Measurements from ENCODE around the gene NGFR.
"Not testable (repeated sequence)": the region's sequence is repeated elsewhere in the genome, so short reads cannot be mapped to it uniquely, and the experiment has no call there.

The NGFR gene

GRCh38 chr17:49496867-49497147 lies 1.7 kb downstream of the NGFR start:
- no peak overlapping the region for H3K4me3 ChIP-seq (ENCODE audit: low read depth, low read length)
- no peak for TF ChIP-seq CTCF (IDR thresholded peaks at IDR 0.05; ENCODE audit: borderline replicate concordance, insufficient read depth, low read depth, low read length)

- no peak for TF ChIP-seq CTCF (IDR thresholded peaks at IDR 0.05; ENCODE audit: borderline replicate concordance, insufficient read depth, low read depth, low read length)
- no peak overlapping the region for H3K4me3 ChIP-seq (ENCODE audit: low read depth, low read length)
Observed at GRCh38 chr17:49497148-49498028, 2.3 kb downstream of the NGFR start.

- H3K4me3 ChIP-seq (ENCODE audit: low read depth, low read length): no peak overlapping the region
- no peak for TF ChIP-seq CTCF (IDR thresholded peaks at IDR 0.05; ENCODE audit: borderline replicate concordance, insufficient read depth, low read depth, low read length)
Observed at GRCh38 chr17:49498029-49498615, 3.0 kb downstream of the NGFR start.

GRCh38 chr17:49501496-49501895 lies 6.4 kb downstream of the NGFR start:
- TF ChIP-seq CTCF (IDR thresholded peaks at IDR 0.05; ENCODE audit: borderline replicate concordance, insufficient read depth, low read depth, low read length): no peak
- H3K4me3 ChIP-seq (ENCODE audit: low read depth, low read length): no peak overlapping the region

GRCh38 chr17:49502254-49502653 lies 7.2 kb downstream of the NGFR start:
- H3K4me3 ChIP-seq (ENCODE audit: low read depth, low read length): no peak overlapping the region
- TF ChIP-seq CTCF (IDR thresholded peaks at IDR 0.05; ENCODE audit: borderline replicate concordance, insufficient read depth, low read depth, low read length): no peak

GRCh38 chr17:49502680-49503079 lies 7.6 kb downstream of the NGFR start:
- not testable (repeated sequence) for H3K4me3 ChIP-seq (ENCODE audit: low read depth, low read length)

GRCh38 chr17:49504369-49504768 lies 9.3 kb downstream of the NGFR start:
- no peak for TF ChIP-seq CTCF (IDR thresholded peaks at IDR 0.05; ENCODE audit: borderline replicate concordance, insufficient read depth, low read depth, low read length)
- no peak overlapping the region for H3K4me3 ChIP-seq (ENCODE audit: low read depth, low read length)

All from GM12875 (cell line).